Type B pancreatic cell (in vitro differentiated cells): ENCODE results near the gene MRPS27. TPM values are rescaled to one million over a fixed set of nuclear protein-coding genes. Genes with fewer than 3 reads are reported as not detected.

Source experiments
- DNase-seq: peaks from one replicate; pipeline ENCODE4 v3.0.0; 2021; ENCODE audit warnings: mixed read lengths; ENCODE audit not compliant: unreplicated experiment; ENCODE audit errors: extremely low spot score
- H3K27ac Mint-ChIP-seq: 2 replicates; pipeline ENCODE4 v1.8.0; 2021; ENCODE audit warnings: mild to moderate bottlenecking, mixed read lengths
- H3K27me3 Mint-ChIP-seq: 2 replicates; pipeline ENCODE4 v1.8.0; 2021; ENCODE audit warnings: mixed read lengths
- H3K36me3 Mint-ChIP-seq: 2 replicates; pipeline ENCODE4 v1.8.0; 2021; ENCODE audit warnings: mixed read lengths
- H3K4me1 Mint-ChIP-seq: one replicate; pipeline ENCODE4 v1.8.0; 2021; ENCODE audit warnings: mixed read lengths; ENCODE audit not compliant: unreplicated experiment
- H3K4me3 Mint-ChIP-seq: 2 replicates; pipeline ENCODE4 v1.8.0; 2021; ENCODE audit warnings: mild to moderate bottlenecking, mixed read lengths
- H3K9me3 Mint-ChIP-seq: 2 replicates; pipeline ENCODE4 v1.8.0; 2021; ENCODE audit warnings: mixed read lengths
- CTCF ChIP-seq: fragments of 200-600 bp; sonication (generic); conservative IDR thresholded peaks from 2 replicates; pipeline ENCODE4 v1.5.0; 2021; ENCODE audit warnings: antibody characterized with exemption, mild to moderate bottlenecking
- total RNA-seq: library from RNA; stranded (reverse); gene quantifications from 2 replicates; pipeline ENCODE4 v1.2.1, GENCODE V29; 2021; ENCODE audit warnings: low replicate concordance

Gene MRPS27
- total RNA-seq, 1 donor from 2014 or later = 66.3 TPM

DNA sequence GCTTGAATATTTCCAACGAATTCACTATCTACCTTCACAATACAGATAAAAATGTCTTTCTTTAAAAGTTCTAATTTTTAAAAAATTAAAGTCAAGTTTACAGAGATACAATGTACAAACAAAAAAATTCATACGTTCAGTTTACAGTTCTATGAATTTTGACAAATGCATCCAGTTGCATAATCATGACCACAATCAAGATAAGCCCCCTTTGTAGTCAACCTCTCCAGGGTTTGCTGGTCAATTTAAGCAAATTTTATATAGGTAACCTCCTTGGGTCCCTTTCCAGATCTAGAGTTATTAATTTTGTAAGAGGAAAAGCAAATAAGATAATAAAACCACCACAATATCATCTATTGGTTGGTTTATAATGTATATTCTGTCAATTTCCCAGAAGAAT is 76.3 kb downstream of the MRPS27 start:
- no peak for DNase-seq
- no peak for TF ChIP-seq CTCF
- Mint-ChIP-seq H3K36me3 (no peaks in the 10 kb centered on the region), H3K9me3 (no peaks in the 10 kb centered on the region), H3K4me1 (peaks cover 39% of the 10 kb centered on the region), H3K27me3 (no peaks in the 10 kb centered on the region), H3K27ac (no peak overlapping the region), H3K4me3 (no peak overlapping the region)

DNA sequence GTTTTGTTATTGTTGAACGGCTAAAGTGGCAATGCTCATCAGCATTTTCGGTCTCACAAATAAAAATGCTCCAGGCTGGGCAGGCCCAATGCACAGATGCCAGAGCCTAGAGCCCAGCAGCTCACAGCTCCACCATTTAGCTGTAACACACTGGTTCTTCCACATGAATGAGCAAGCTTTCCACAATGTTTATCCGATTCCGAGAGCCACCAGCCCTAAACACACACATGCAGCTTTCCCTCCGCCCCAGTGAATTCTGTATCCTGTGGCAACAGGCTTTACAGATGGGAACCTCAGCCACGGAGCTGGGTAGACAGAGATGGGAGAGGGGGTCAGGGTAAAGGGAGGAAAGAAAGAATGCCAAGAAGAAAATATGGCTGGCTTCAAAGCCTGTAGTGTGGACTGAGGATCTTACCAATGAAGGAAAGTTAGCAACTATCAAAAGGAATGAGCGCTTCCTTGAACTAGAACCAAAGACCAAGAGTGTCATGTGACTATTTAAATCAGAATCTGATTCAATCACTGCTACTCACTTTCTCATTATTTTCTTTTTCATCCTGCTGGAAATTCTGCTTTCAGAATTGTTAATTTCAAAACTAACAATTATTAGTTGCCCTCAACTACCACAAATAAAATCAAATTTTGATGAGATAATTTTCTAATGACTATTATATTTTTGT is 77.1 kb downstream of the MRPS27 start:
- peak overlapping the region; percentile 47 for H3K4me3 Mint-ChIP-seq

GRCh38 chr5:72241346-72242003 is 78.6 kb downstream of the MRPS27 start:
- no peaks in the 10 kb centered on the region for H3K27me3 Mint-ChIP-seq

More for the DNA sequence above, 77.1 kb downstream of the MRPS27 start:
- TF ChIP-seq CTCF = no peak
- H3K27me3 Mint-ChIP-seq = no peaks in the 10 kb centered on the region
- peak overlapping the region; percentile 50 for H3K27ac Mint-ChIP-seq
- no peaks in the 10 kb centered on the region for H3K36me3 Mint-ChIP-seq
- no peak for DNase-seq
- H3K9me3 Mint-ChIP-seq = no peaks in the 10 kb centered on the region
- H3K4me1 Mint-ChIP-seq = peaks cover 37% of the 10 kb centered on the region

GRCh38 chr5:72238712-72239445 is 81.2 kb downstream of the MRPS27 start:
- Mint-ChIP-seq H3K9me3 (no peaks in the 10 kb centered on the region), H3K4me3 (no peak overlapping the region), H3K27ac (no peak overlapping the region), H3K27me3 (no peaks in the 10 kb centered on the region), H3K4me1 (peaks cover 12% of the 10 kb centered on the region), H3K36me3 (peaks cover 6% of the 10 kb centered on the region)
- DNase-seq = no peak
- TF ChIP-seq CTCF = no peak

More at GRCh38 chr5:72241346-72242003, 78.6 kb downstream of the MRPS27 start:
- H3K4me1 Mint-ChIP-seq = peaks cover 29% of the 10 kb centered on the region
- no peaks in the 10 kb centered on the region for H3K9me3 Mint-ChIP-seq
- H3K36me3 Mint-ChIP-seq = peaks cover 5% of the 10 kb centered on the region
- H3K27ac Mint-ChIP-seq = peak overlapping the region; percentile 32
- no peak for DNase-seq
- no peak for TF ChIP-seq CTCF
- no peak overlapping the region for H3K4me3 Mint-ChIP-seq

DNA sequence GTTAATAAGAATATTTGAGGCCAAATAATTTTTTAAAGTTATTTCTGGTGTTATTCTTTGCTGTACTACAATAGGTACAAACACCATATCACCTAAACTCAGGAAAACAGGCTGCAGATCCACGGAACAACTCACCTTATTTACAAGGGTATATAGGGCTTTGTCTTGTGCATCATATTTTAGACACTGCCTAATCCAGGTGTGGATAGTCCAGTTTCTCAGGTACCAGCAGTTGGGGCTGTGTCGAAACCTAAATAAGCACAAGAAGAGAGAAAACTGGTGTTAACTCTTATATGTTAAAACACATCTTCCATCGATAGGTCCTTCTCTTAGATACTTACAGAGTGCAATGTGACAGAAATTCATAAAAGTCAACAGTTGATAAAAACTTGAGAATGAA is 82.2 kb downstream of the MRPS27 start:
- H3K36me3 Mint-ChIP-seq = peaks cover 9% of the 10 kb centered on the region
- no peaks in the 10 kb centered on the region for H3K9me3 Mint-ChIP-seq
- DNase-seq = no peak
- H3K4me3 Mint-ChIP-seq = no peak overlapping the region
- no peak overlapping the region for H3K27ac Mint-ChIP-seq
- no peak for TF ChIP-seq CTCF
- no peaks in the 10 kb centered on the region for H3K27me3 Mint-ChIP-seq
- H3K4me1 Mint-ChIP-seq = peaks cover 10% of the 10 kb centered on the region
